Activated CD4-positive, alpha-beta T cell treated with anti-CD3 and anti-CD28 coated beads, Interleukin-2, amount 10 ng/mL, durations not matched to agents 24 days and 14 days (primary cell): ENCODE measurements around the gene SLC50A1. TPM values are rescaled to one million over a fixed set of nuclear protein-coding genes. Genes with fewer than 3 reads are reported as not detected.
"Not testable (repeated sequence)": the region's sequence is repeated elsewhere in the genome, so short reads cannot be mapped to it uniquely, and the experiment has no call there.

ENCODE experiments used
- DNase-seq: peaks from one replicate; pipeline ENCODE4 v3.0.0; 2022
- H3K27ac Mint-ChIP-seq: one replicate; pipeline ENCODE4 v1.8.0; 2022; ENCODE audit warnings: mild to moderate bottlenecking, mixed read lengths
- H3K27me3 Mint-ChIP-seq: one replicate; pipeline ENCODE4 v1.8.0; 2022; ENCODE audit warnings: mixed read lengths
- H3K36me3 Mint-ChIP-seq: one replicate; pipeline ENCODE4 v1.8.0; 2022; ENCODE audit warnings: low read depth, mild to moderate bottlenecking, mixed read lengths
- H3K4me1 Mint-ChIP-seq: one replicate; pipeline ENCODE4 v1.8.0; 2021; ENCODE audit warnings: mixed read lengths
- H3K4me3 Mint-ChIP-seq: one replicate; pipeline ENCODE4 v1.8.0; 2022; ENCODE audit warnings: mild to moderate bottlenecking, moderate library complexity, mixed read lengths
- H3K9me3 Mint-ChIP-seq: one replicate; pipeline ENCODE4 v1.8.0; 2021; ENCODE audit warnings: mixed read lengths
- intact Hi-C: fragments of 100-400 bp; cut with micrococcal nuclease; formaldehyde crosslinking; loops from one replicate; pipeline ENCODE4 v1.15.1; 2023
- total RNA-seq: library from RNA; stranded (reverse); gene quantifications from 2 replicates; pipeline ENCODE4 v1.2.3, GENCODE V29; 2022

SLC50A1 gene
- total RNA-seq, 1 donor from 2014 or later = 46.2 TPM

DNA sequence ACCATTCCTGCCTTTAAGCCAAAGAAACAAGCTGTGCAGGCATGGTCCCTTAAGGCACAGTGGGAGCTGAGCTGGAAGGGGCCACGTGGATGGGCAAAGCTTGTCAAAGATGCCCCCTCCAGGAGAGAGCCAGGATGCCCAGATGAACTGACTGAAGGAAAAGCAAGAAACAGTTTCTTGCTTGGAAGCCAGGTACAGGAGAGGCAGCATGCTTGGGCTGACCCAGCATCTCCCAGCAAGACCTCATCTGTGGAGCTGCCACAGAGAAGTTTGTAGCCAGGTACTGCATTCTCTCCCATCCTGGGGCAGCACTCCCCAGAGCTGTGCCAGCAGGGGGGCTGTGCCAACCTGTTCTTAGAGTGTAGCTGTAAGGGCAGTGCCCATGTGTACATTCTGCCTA, 1.3 kb upstream of the SLC50A1 start:
- Mint-ChIP-seq H3K27me3 (peaks cover 13% of the 10 kb centered on the region), H3K9me3 (no peaks in the 10 kb centered on the region), H3K36me3 (peaks cover 23% of the 10 kb centered on the region), H3K4me1 (peaks cover 43% of the 10 kb centered on the region), H3K27ac (peak overlapping the region; percentile 98), H3K4me3 (no peak overlapping the region)
- intact Hi-C loops = loop anchor here (2.0 kb wide), 1 partner anchor 50 kb away; no protein-coding TSS in a partner anchor
- DNase-seq = no peak

GRCh38 chr1:155134880-155135414, 705 bp upstream of the SLC50A1 start:
- H3K36me3 Mint-ChIP-seq = peaks cover 28% of the 10 kb centered on the region
- peak overlapping the region; percentile 98 for H3K4me3 Mint-ChIP-seq
- H3K27ac Mint-ChIP-seq = peak overlapping the region; percentile 98
- DNase-seq = peak; percentile 81
- intact Hi-C loops = loop anchor here (1.0 to 5.0 kb wide), 4 partner anchors 8 to 153 kb away; partner anchors contain the start of genes EFNA1, FLAD1 and ZBTB7B
- H3K9me3 Mint-ChIP-seq = no peaks in the 10 kb centered on the region
- H3K4me1 Mint-ChIP-seq = peaks cover 41% of the 10 kb centered on the region
- H3K27me3 Mint-ChIP-seq = peaks cover 9% of the 10 kb centered on the region

DNA sequence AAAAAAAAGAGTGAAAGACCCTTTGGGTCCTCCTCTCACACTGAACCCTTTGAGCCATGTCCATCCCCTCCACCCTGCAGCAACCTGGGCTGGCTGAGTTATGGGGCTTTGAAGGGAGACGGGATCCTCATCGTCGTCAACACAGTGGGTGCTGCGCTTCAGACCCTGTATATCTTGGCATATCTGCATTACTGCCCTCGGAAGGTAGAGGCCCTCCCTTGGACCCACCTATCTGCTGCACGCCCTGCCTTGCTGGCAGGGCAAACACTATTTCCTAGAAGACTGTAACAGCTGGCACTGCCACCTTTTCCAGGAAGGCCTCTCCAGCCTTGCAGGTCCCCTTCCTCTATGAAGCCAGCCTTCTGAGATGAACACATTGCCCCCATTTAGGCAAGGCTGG, 1.1 kb downstream of the SLC50A1 start:
- peak overlapping the region; percentile 98 for H3K4me3 Mint-ChIP-seq
- no peaks in the 10 kb centered on the region for H3K9me3 Mint-ChIP-seq
- peaks cover 30% of the 10 kb centered on the region for H3K36me3 Mint-ChIP-seq
- DNase-seq = peak; percentile 73
- intact Hi-C loops = loop anchor here (5.0 kb wide), 2 partner anchors 134 to 154 kb away; partner anchors contain the start of genes FLAD1 and ZBTB7B
- peaks cover 45% of the 10 kb centered on the region for H3K4me1 Mint-ChIP-seq
- H3K27ac Mint-ChIP-seq = peak overlapping the region; percentile 98
- peaks cover 5% of the 10 kb centered on the region for H3K27me3 Mint-ChIP-seq

GRCh38 chr1:155137154-155137949, 1.7 kb downstream of the SLC50A1 start:
- intact Hi-C loops = loop anchor here (5.0 kb wide), 2 partner anchors 135 to 155 kb away; partner anchors contain the start of genes FLAD1 and ZBTB7B

GRCh38 chr1:155139895-155140629, 4.4 kb downstream of the SLC50A1 start, which contains the start of gene DPM3:
TSS of gene DPM3 (minus strand) at chr1:155140531. CDS start at chr1:155140240, 291 bp downstream.
- Mint-ChIP-seq H3K27ac (peak within 1 kb of the TSS; percentile 92), H3K27me3 (peaks cover 8% of the 10 kb centered on the region), H3K4me3 (peak within 1 kb of the TSS; percentile 98), H3K9me3 (no peaks in the 10 kb centered on the region), H3K4me1 (peaks cover 34% of the 10 kb centered on the region), H3K36me3 (peaks cover 29% of the 10 kb centered on the region)
- intact Hi-C loops = loop anchor here (2.0 to 5.0 kb wide), 3 partner anchors 33 to 158 kb away; partner anchors contain the start of genes FLAD1, KRTCAP2, TRIM46 and ZBTB7B
- DNase-seq = peak; percentile 97

More at GRCh38 chr1:155137154-155137949, 1.7 kb downstream of the SLC50A1 start:
- peak overlapping the region; percentile 98 for H3K27ac Mint-ChIP-seq
- peaks cover 5% of the 10 kb centered on the region for H3K27me3 Mint-ChIP-seq
- H3K4me1 Mint-ChIP-seq = peaks cover 43% of the 10 kb centered on the region
- peaks cover 30% of the 10 kb centered on the region for H3K36me3 Mint-ChIP-seq
- H3K9me3 Mint-ChIP-seq = no peaks in the 10 kb centered on the region
- peak overlapping the region; percentile 98 for H3K4me3 Mint-ChIP-seq
- DNase-seq = no peak

DNA sequence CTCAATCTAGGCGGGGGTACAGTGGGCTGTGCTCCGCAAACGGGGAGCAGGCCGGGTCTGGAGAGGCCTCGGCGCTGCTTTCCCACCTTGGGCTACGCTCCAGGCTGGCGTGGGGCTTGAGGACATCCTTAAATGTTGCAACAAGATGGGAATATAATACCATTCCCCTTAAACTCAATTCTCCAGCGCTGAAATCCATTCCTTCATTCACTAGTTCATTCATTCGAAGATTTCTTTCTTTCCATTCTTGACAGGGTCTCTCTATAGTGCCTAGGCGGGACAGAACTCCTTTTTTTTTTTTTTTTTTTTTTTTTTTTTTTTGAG, 4.9 kb downstream of the SLC50A1 start:
- intact Hi-C loops = loop anchor here (2.0 kb wide), 1 partner anchor 32 kb away; the partner anchor contains the start of genes KRTCAP2 and TRIM46
- DNase-seq = no peak
- Mint-ChIP-seq H3K9me3 (no peaks in the 10 kb centered on the region), H3K4me3 (peak overlapping the region; percentile 98), H3K4me1 (peaks cover 29% of the 10 kb centered on the region), H3K27me3 (peaks cover 8% of the 10 kb centered on the region), H3K36me3 (peaks cover 25% of the 10 kb centered on the region), H3K27ac (peak overlapping the region; percentile 92)

GRCh38 chr1:155141749-155142148, 6.1 kb downstream of the SLC50A1 start:
- DNase-seq = no peak
- H3K9me3 Mint-ChIP-seq = no peaks in the 10 kb centered on the region
- H3K4me1 Mint-ChIP-seq = peaks cover 25% of the 10 kb centered on the region
- H3K4me3 Mint-ChIP-seq = no peak overlapping the region
- H3K27ac Mint-ChIP-seq = no peak overlapping the region
- peaks cover 23% of the 10 kb centered on the region for H3K36me3 Mint-ChIP-seq
- H3K27me3 Mint-ChIP-seq = peaks cover 13% of the 10 kb centered on the region
- intact Hi-C loops = loop anchor here (2.0 kb wide), 1 partner anchor 31 kb away; the partner anchor contains the start of genes KRTCAP2 and TRIM46

DNA sequence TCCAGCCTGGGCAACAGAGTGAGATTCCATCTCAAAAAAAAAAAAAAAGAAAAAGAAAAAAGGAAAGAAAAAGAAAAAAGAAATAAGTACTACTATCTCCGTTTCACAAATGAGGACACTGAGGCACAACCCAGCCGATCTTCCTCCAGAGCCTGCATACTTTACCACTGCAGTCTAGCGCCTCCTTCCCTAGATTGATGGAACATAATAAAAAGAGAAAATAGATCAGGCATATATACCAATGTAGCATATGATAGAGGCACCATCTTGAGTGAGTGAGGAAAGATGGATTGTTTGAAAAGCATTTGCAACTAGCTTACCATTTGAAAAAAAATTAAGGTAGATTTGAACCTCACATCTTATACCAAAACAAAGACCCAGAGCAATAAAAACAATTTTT, 9.8 kb downstream of the SLC50A1 start:
- no peaks in the 10 kb centered on the region for H3K9me3 Mint-ChIP-seq
- no peak overlapping the region for H3K27ac Mint-ChIP-seq
- peaks cover 29% of the 10 kb centered on the region for H3K27me3 Mint-ChIP-seq
- H3K4me1 Mint-ChIP-seq = peaks cover 4% of the 10 kb centered on the region
- no peaks in the 10 kb centered on the region for H3K36me3 Mint-ChIP-seq
- intact Hi-C loops = no loop called here
- H3K4me3 Mint-ChIP-seq = no peak overlapping the region
- DNase-seq = no peak

- DNase-seq, H3K4me3 Mint-ChIP-seq, H3K36me3 Mint-ChIP-seq, H3K4me1 Mint-ChIP-seq, H3K27ac Mint-ChIP-seq, intact Hi-C loops, H3K9me3 Mint-ChIP-seq: not testable (repeated sequence)
- peaks cover 32% of the 10 kb centered on the region for H3K27me3 Mint-ChIP-seq
These were observed 20.5 kb downstream of the SLC50A1 start for GRCh38 chr1:155155996-155156643.

DNA sequence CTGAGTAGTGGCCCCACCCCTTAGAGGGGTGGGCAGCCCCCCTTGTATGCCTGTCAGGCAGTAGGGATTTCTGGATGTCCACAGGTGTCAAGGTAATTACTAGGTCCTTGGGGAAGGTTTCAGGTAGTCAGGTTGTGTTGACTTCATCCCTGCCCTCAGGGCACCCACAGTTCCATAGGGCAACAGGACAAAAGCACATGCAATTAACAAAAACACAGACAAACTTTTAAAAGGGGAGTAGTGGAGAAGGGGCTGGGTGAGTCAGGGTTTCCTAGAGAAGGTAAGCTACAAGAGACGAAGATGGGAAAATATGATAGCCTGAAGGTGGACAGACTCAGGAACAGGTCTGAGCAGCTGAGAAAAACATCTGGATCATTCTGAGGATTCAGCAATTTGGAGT, 23.3 kb downstream of the SLC50A1 start:
- no peak overlapping the region for H3K27ac Mint-ChIP-seq
- intact Hi-C loops = no loop called here
- no peaks in the 10 kb centered on the region for H3K9me3 Mint-ChIP-seq
- DNase-seq = no peak
- H3K4me1 Mint-ChIP-seq = no peaks in the 10 kb centered on the region
- H3K36me3 Mint-ChIP-seq = no peaks in the 10 kb centered on the region
- H3K4me3 Mint-ChIP-seq = no peak overlapping the region
- peaks cover 25% of the 10 kb centered on the region for H3K27me3 Mint-ChIP-seq

DNA sequence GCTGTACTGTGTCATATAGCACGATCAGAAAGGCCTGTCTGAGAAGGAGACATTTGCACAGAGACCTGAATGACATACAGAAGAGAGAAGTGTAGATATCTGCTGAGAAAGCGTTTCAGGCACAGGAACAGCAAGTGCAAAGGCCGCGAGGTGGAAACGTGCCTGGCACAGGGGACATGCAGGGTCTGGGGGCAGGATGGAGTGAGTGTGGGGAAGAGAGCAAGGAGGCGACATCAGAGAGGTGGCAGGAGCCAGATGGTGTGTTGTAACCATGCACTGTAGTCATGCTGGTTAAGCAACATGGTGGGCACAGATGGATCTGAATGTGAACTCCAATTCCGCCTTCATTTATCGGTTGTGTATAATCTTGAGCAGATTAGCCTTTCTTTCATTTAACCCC, 24.5 kb downstream of the SLC50A1 start:
- Mint-ChIP-seq H3K27ac (peak overlapping the region; percentile 4), H3K27me3 (peaks cover 17% of the 10 kb centered on the region), H3K4me3 (no peak overlapping the region), H3K36me3 (no peaks in the 10 kb centered on the region), H3K9me3 (no peaks in the 10 kb centered on the region), H3K4me1 (no peaks in the 10 kb centered on the region)
- intact Hi-C loops = no loop called here
- DNase-seq = no peak

- H3K9me3 Mint-ChIP-seq, H3K27me3 Mint-ChIP-seq, DNase-seq, H3K27ac Mint-ChIP-seq, H3K4me3 Mint-ChIP-seq, H3K4me1 Mint-ChIP-seq, H3K36me3 Mint-ChIP-seq, intact Hi-C loops: not testable (repeated sequence)
These were observed 27.0 kb downstream of the SLC50A1 start for GRCh38 chr1:155162631-155163030.

DNA sequence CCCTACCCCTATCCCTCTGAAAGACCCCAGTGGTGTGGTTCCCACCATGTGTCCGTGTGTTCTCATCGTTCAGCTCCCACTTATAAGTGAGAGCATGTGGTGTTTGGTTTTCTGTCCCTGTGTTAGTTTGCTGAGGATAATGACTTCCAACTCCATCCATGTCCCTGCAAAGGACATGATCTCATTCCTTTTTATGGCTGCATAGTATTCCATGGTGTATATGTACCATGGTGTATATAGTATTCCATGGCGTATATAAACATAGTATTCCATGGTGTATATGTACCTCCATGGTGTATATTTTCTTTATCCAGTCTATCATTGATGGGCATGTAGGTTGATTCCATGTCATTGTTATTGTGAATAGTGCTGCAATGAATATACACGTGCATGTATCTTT, 28.1 kb downstream of the SLC50A1 start:
- H3K9me3 Mint-ChIP-seq, H3K27me3 Mint-ChIP-seq, H3K4me3 Mint-ChIP-seq, H3K36me3 Mint-ChIP-seq, H3K27ac Mint-ChIP-seq, DNase-seq, intact Hi-C loops: not testable (repeated sequence)
- peaks cover 11% of the 10 kb centered on the region for H3K4me1 Mint-ChIP-seq
